Activated naive CD4-positive, alpha-beta T cell treated with anti-CD3 and anti-CD28 coated beads, Interleukin-2, amount 50 U/mL, for 72 hours (primary cell): Measurements from ENCODE around the gene POLR3C. TPM values are rescaled to one million over a fixed set of nuclear protein-coding genes. Genes with fewer than 3 reads are reported as not detected.
"Not testable (repeated sequence)": the region's sequence is repeated elsewhere in the genome, so short reads cannot be mapped to it uniquely, and the experiment has no call there.

Source experiments
- ATAC-seq, 2 donors: fragments of 150-1000 bp; cut with Tn5 transposase; 2 replicates each; pipeline ENCODE4 v1.10.0; 2021; ENCODE audit warnings: mild to moderate bottlenecking in 2 of 2, moderate library complexity in 2 of 2
- DNase-seq, 2 donors: peaks; one replicate each; pipeline ENCODE4 v3.0.0; 2021 to 2022; ENCODE audit warnings: low spot score in 2 of 2
- H3K27ac Mint-ChIP-seq, 2 donors: one replicate each; pipeline ENCODE4 v1.8.0; 2022; ENCODE audit warnings: mild to moderate bottlenecking in 2 of 2, mixed read lengths in 2 of 2
- H3K36me3 Mint-ChIP-seq, 2 donors: one replicate each; pipeline ENCODE4 v1.8.0; 2022; ENCODE audit warnings: mixed read lengths in 2 of 2
- H3K9me3 Mint-ChIP-seq, 2 donors: one replicate each; pipeline ENCODE4 v1.8.0; 2022; ENCODE audit warnings: mixed read lengths in 2 of 2
- total RNA-seq, 2 donors: library from RNA; stranded (reverse); gene quantifications; one replicate each; pipeline ENCODE4 v1.2.3, GENCODE V29; 2022

Gene POLR3C
- total RNA-seq: 10 to 100 TPM; 15.1 to 26.2 TPM

GRCh38 chr1:145823565-145824498 is at the start of gene POLR3C, which contains the start of gene RNF115:
Gene POLR3C (plus strand): TSS chr1:145824200. CDS start chr1:145825777, 1,577 bp downstream.
Gene RNF115 (minus strand): TSS chr1:145824095. CDS start chr1:145823873, 222 bp downstream.
- peak within 1 kb of the TSS; percentile 98 to 99 for H3K27ac Mint-ChIP-seq
- H3K36me3 Mint-ChIP-seq: peaks cover 17 to 24% of the 10 kb centered on the region in 2 donors
- peak; percentile 71 to 78 for ATAC-seq
- peak; percentile 78 for DNase-seq
- no peaks in the 10 kb centered on the region for H3K9me3 Mint-ChIP-seq

- Mint-ChIP-seq H3K36me3 (peaks cover 0 to 4% of the 10 kb centered on the region in 2 donors), H3K27ac (no peak overlapping the region), H3K9me3 (no peaks in the 10 kb centered on the region)
- DNase-seq (no peak), ATAC-seq (no peak)
Observed at GRCh38 chr1:145777357-145778145, 46.4 kb upstream of the POLR3C start.

- no peak overlapping the region for H3K27ac Mint-ChIP-seq
- H3K9me3 Mint-ChIP-seq: no peaks in the 10 kb centered on the region
- H3K36me3 Mint-ChIP-seq: peaks cover 0 to 4% of the 10 kb centered on the region in 2 donors
- DNase-seq (no peak), ATAC-seq (no peak)
Observed at GRCh38 chr1:145778146-145778540, 45.9 kb upstream of the POLR3C start.

GRCh38 chr1:145782272-145783099 is 41.5 kb upstream of the POLR3C start:
- DNase-seq (no peak), ATAC-seq (peak; percentile 41 to 70)
- H3K9me3 Mint-ChIP-seq: no peaks in the 10 kb centered on the region
- peak overlapping the region in 1 of 2 donors; percentile 35 for H3K27ac Mint-ChIP-seq
- no peaks in the 10 kb centered on the region for H3K36me3 Mint-ChIP-seq

GRCh38 chr1:145784409-145784808 is 39.6 kb upstream of the POLR3C start:
- DNase-seq: no peak
- no peak for ATAC-seq
- Mint-ChIP-seq H3K9me3 (no peaks in the 10 kb centered on the region), H3K27ac (no peak overlapping the region), H3K36me3 (peaks cover 0 to 6% of the 10 kb centered on the region in 2 donors)

- peak in 1 of 2 donors; percentile 39 for ATAC-seq
- Mint-ChIP-seq H3K36me3 (peaks cover 0 to 6% of the 10 kb centered on the region in 2 donors), H3K9me3 (no peaks in the 10 kb centered on the region), H3K27ac (peak overlapping the region in 1 of 2 donors; percentile 67)
- no peak for DNase-seq
Observed at GRCh38 chr1:145785547-145785946, 38.5 kb upstream of the POLR3C start.

- ATAC-seq: peak; percentile 77 to 86
- peak overlapping the region; percentile 44 to 67 for H3K27ac Mint-ChIP-seq
Observed at GRCh38 chr1:145786271-145786670, 37.7 kb upstream of the POLR3C start.

GRCh38 chr1:145788580-145788979 is 35.4 kb upstream of the POLR3C start:
- ATAC-seq (no peak), DNase-seq (no peak)
- Mint-ChIP-seq H3K9me3 (no peaks in the 10 kb centered on the region), H3K27ac (no peak overlapping the region), H3K36me3 (peaks cover 0 to 6% of the 10 kb centered on the region in 2 donors)

More at GRCh38 chr1:145786271-145786670, 37.7 kb upstream of the POLR3C start:
- DNase-seq: no peak
- Mint-ChIP-seq H3K36me3 (peaks cover 0 to 6% of the 10 kb centered on the region in 2 donors), H3K9me3 (no peaks in the 10 kb centered on the region)

- peaks cover 17 to 21% of the 10 kb centered on the region in 2 donors for H3K36me3 Mint-ChIP-seq
- not testable (repeated sequence) for H3K9me3 Mint-ChIP-seq, ATAC-seq, H3K27ac Mint-ChIP-seq, DNase-seq
Observed at GRCh38 chr1:145791860-145792259, 32.1 kb upstream of the POLR3C start.

- ATAC-seq (no peak), DNase-seq (no peak)
- H3K9me3 Mint-ChIP-seq: peaks cover 12 to 14% of the 10 kb centered on the region in 2 donors
- no peak overlapping the region for H3K27ac Mint-ChIP-seq
- peaks cover 23 to 27% of the 10 kb centered on the region in 2 donors for H3K36me3 Mint-ChIP-seq
Observed at GRCh38 chr1:145792484-145792883, 31.5 kb upstream of the POLR3C start.

GRCh38 chr1:145795257-145795881 is 28.6 kb upstream of the POLR3C start:
- H3K36me3 Mint-ChIP-seq: peaks cover 33 to 50% of the 10 kb centered on the region in 2 donors
- DNase-seq: no peak
- H3K9me3 Mint-ChIP-seq: peaks cover 17 to 25% of the 10 kb centered on the region in 2 donors
- ATAC-seq: no peak
- no peak overlapping the region for H3K27ac Mint-ChIP-seq

- peaks cover 17 to 25% of the 10 kb centered on the region in 2 donors for H3K9me3 Mint-ChIP-seq
- peaks cover 33 to 50% of the 10 kb centered on the region in 2 donors for H3K36me3 Mint-ChIP-seq
- DNase-seq (no peak), ATAC-seq (no peak)
- no peak overlapping the region for H3K27ac Mint-ChIP-seq
Observed at GRCh38 chr1:145796753-145797152, 27.2 kb upstream of the POLR3C start.

GRCh38 chr1:145799806-145800205 is 24.2 kb upstream of the POLR3C start:
- peak overlapping the region in 1 of 2 donors; percentile 16 for H3K27ac Mint-ChIP-seq
- DNase-seq: no peak
- no peak for ATAC-seq
- H3K9me3 Mint-ChIP-seq: peaks cover 17 to 25% of the 10 kb centered on the region in 2 donors
- H3K36me3 Mint-ChIP-seq: peaks cover 33 to 50% of the 10 kb centered on the region in 2 donors

- DNase-seq (no peak), ATAC-seq (no peak)
- H3K9me3 Mint-ChIP-seq: peaks cover 0 to 5% of the 10 kb centered on the region in 2 donors
- H3K36me3 Mint-ChIP-seq: peaks cover 6 to 8% of the 10 kb centered on the region in 2 donors
- H3K27ac Mint-ChIP-seq: no peak overlapping the region
Observed at GRCh38 chr1:145804235-145805045, 19.6 kb upstream of the POLR3C start.

- Mint-ChIP-seq H3K36me3 (peaks cover 0 to 1% of the 10 kb centered on the region in 2 donors), H3K27ac (no peak overlapping the region), H3K9me3 (no peaks in the 10 kb centered on the region)
- ATAC-seq (no peak), DNase-seq (no peak)
Observed at GRCh38 chr1:145805057-145805456, 18.9 kb upstream of the POLR3C start.
